PC-9 (cell line): ENCODE measurements around the gene SLIT1. TPM values are rescaled to one million over a fixed set of nuclear protein-coding genes. Genes with fewer than 3 reads are reported as not detected.

Experiments used
- BruUV-seq: library from RNA; stranded (reverse); fragments of 400-500 nt; replicated peaks from 2 replicates; lab custom pipeline; 2021; lab: Mats Ljungman, UMichigan
- CTCF ChIA-PET: fragments of 300-600 bp; sonication (Branson Sonifier 250); formaldehyde crosslinking; loops from one replicate; lab custom pipeline; 2022; ENCODE audit warnings: antibody characterized with exemption; lab: Charles Lee
- POLR2A ChIA-PET: fragments of 300-600 bp; sonication (Branson Sonifier 250); formaldehyde crosslinking; loops from one replicate; lab custom pipeline; 2022; ENCODE audit warnings: antibody characterized with exemption; ENCODE audit not compliant: unreplicated experiment; lab: Charles Lee
- DNase-seq, 2 experiments: peaks; one replicate each; pipeline versions ENCODE4 v3.0.0 to v3.0.0-alpha.2; 2015 to 2022; ENCODE audit warnings: mixed read lengths in 1 of 2
- H2AFZ ChIP-seq: fragments of 200-600 bp; sonication (generic); 2 replicates; pipeline ENCODE4 v1.8.1; 2017; ENCODE audit warnings: antibody characterized with exemption
- H3F3A ChIP-seq: fragments of 200-600 bp; sonication (generic); 2 replicates; pipeline ENCODE4 v1.8.1; 2017; ENCODE audit warnings: antibody characterized with exemption, mild to moderate bottlenecking, low read depth; ENCODE audit not compliant: insufficient read depth
- H3K27ac ChIP-seq: fragments of 200-600 bp; sonication (generic); 2 replicates; pipeline ENCODE4 v1.6.1; 2016; ENCODE audit warnings: mixed run types
- H3K27me3 ChIP-seq: fragments of 200-600 bp; sonication (generic); 2 replicates; pipeline ENCODE4 v1.6.1; 2016; ENCODE audit warnings: low read depth, mixed run types; ENCODE audit not compliant: insufficient read depth
- H3K36me3 ChIP-seq: fragments of 200-600 bp; sonication (generic); 2 replicates; pipeline ENCODE4 v1.6.1; 2016; ENCODE audit warnings: low read depth, mixed run types
- H3K4me1 ChIP-seq: fragments of 200-600 bp; sonication (generic); replicated peaks from 2 replicates; pipeline ENCODE4 v1.6.1; 2016; ENCODE audit warnings: mixed run types; ENCODE audit not compliant: insufficient read depth
- H3K4me2 ChIP-seq: fragments of 200-600 bp; sonication (generic); 2 replicates; pipeline ENCODE4 v1.6.1; 2017; ENCODE audit warnings: mixed run types
- H3K4me3 ChIP-seq: fragments of 200-600 bp; sonication (generic); 2 replicates; pipeline ENCODE4 v1.6.1; 2016; ENCODE audit warnings: mixed run types
- H3K79me2 ChIP-seq: fragments of 200-600 bp; sonication (generic); 2 replicates; pipeline ENCODE4 v1.6.1; 2017; ENCODE audit warnings: low read depth, mixed run types
- H3K9me2 ChIP-seq: fragments of 200-600 bp; sonication (generic); 2 replicates; pipeline ENCODE4 v1.8.1; 2017; ENCODE audit warnings: mild to moderate bottlenecking; ENCODE audit not compliant: insufficient read depth
- H3K9me3 ChIP-seq: fragments of 200-600 bp; sonication (generic); 2 replicates; pipeline ENCODE4 v1.8.1; 2016; ENCODE audit warnings: low read depth; ENCODE audit not compliant: insufficient read depth
- H4K20me1 ChIP-seq: fragments of 200-600 bp; sonication (generic); 2 replicates; pipeline ENCODE4 v1.8.1; 2017; ENCODE audit not compliant: insufficient read depth
- EZH2 ChIP-seq: fragments of 200-600 bp; sonication (generic); IDR thresholded peaks from 2 replicates; pipeline ENCODE4 v1.8.0; 2017; ENCODE audit warnings: antibody characterized with exemption, low read depth
- intact Hi-C: fragments of 100-400 bp; cut with micrococcal nuclease; formaldehyde crosslinking; loops from one replicate; pipeline ENCODE4 v1.10.0; 2022; ENCODE audit not compliant: unreplicated experiment
- total RNA-seq: library from RNA; stranded (reverse); gene quantifications from 2 replicates; pipeline ENCODE4 v1.2.3, GENCODE V29; 2021
- TF ChIP-seq, protein P1 (sequence below): fragments of 200-600 bp; sonication (generic); conservative IDR thresholded peaks from 2 replicates; pipeline ENCODE4 v1.6.1; 2017; ENCODE audit warnings: mixed run types, antibody characterized with exemption, mild to moderate bottlenecking, moderate library complexity

SLIT1 gene
- total RNA-seq, 1 experiment from 2014 or later = not detected

DNA sequence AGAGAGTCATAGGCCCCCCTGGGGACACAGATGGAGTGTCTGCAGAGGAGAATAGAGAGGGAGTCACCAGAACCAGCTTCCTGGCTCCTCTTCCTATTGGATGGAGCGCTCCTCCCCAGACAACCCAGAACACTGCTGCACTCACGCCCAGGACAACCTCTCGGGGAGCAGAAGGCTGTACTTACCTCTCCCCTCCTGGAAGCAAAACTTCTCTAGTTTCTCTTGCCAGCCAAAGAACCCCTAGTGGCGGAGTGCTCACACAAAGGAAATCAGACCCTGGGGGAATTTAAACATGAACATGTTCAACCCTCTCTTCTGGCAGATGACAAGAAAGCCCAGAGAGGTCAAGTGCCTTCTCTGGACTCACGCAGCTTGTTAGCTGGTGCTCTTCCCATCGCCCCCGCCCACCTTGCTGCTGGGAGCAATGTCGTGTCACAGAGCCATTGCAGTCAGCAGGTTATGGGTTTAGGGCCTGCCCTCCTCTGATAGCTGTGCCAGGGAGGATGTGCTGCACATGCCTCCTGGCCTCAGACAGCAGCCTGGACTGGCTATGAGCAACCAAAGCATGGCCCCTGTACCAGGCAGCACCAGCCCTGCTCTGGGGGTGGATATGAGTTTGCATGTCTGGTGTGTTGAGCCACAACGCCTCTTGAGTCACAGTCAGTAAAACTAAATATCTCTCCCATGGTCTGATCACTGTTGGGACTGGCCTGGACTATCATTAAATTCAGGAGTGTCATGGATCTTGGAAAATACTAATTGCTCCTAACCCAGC, 84.4 kb downstream of the SLIT1 start:
- Histone ChIP-seq H3K36me3 (no peaks in the 10 kb centered on the region), H3K9me3 (no peaks in the 10 kb centered on the region), H2AFZ (no peak overlapping the region), H3K27me3 (peaks cover 80% of the 10 kb centered on the region), H3F3A (no peaks in the 10 kb centered on the region), H3K4me1 (no peaks in the 10 kb centered on the region), H3K4me3 (no peak overlapping the region), H3K27ac (no peak overlapping the region), H3K4me2 (no peak overlapping the region), H3K9me2 (no peaks in the 10 kb centered on the region), H3K79me2 (no peaks in the 10 kb centered on the region), H4K20me1 (no peaks in the 10 kb centered on the region)
- intact Hi-C loops = no loop called here
- DNase-seq = no peak
- no TSS peak for BruUV-seq
- ChIA-PET CTCF (no interaction called here), POLR2A (no interaction called here)
- TF ChIP-seq EZH2 = no peak
- TF ChIP-seq, protein P1, sequence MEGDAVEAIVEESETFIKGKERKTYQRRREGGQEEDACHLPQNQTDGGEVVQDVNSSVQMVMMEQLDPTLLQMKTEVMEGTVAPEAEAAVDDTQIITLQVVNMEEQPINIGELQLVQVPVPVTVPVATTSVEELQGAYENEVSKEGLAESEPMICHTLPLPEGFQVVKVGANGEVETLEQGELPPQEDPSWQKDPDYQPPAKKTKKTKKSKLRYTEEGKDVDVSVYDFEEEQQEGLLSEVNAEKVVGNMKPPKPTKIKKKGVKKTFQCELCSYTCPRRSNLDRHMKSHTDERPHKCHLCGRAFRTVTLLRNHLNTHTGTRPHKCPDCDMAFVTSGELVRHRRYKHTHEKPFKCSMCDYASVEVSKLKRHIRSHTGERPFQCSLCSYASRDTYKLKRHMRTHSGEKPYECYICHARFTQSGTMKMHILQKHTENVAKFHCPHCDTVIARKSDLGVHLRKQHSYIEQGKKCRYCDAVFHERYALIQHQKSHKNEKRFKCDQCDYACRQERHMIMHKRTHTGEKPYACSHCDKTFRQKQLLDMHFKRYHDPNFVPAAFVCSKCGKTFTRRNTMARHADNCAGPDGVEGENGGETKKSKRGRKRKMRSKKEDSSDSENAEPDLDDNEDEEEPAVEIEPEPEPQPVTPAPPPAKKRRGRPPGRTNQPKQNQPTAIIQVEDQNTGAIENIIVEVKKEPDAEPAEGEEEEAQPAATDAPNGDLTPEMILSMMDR = no peak

DNA sequence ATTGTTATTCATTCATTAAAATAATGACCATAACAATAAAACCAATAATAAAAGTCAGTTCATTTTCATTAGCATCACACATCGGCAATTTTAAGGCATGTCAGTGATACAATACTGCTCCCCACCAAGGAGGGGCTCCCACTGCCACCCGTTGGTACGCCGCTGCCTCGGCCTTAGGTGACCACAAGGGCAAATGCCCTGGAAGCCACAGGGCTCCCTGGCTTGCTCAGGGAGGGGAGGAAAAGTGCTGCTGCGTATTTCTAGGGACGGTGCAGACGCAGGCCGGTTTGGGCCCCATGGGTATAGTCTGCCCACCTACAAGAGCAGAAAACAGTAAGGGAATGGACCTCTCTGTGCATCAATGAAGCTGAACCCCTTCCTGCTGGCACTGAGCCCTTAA, 85.1 kb downstream of the SLIT1 start:
- no peak for TF ChIP-seq EZH2
- TF ChIP-seq, protein P1 = no peak
- no peaks in the 10 kb centered on the region for H3K4me1 ChIP-seq
- no peak overlapping the region for H2AFZ ChIP-seq
- H3K36me3 ChIP-seq = no peaks in the 10 kb centered on the region
- H3K4me2 ChIP-seq = no peak overlapping the region
- DNase-seq = no peak
- H3K9me2 ChIP-seq = no peaks in the 10 kb centered on the region
- POLR2A ChIA-PET = no interaction called here
- peaks cover 82% of the 10 kb centered on the region for H3K27me3 ChIP-seq
- no peaks in the 10 kb centered on the region for H3K9me3 ChIP-seq
- no peaks in the 10 kb centered on the region for H4K20me1 ChIP-seq
- CTCF ChIA-PET = no interaction called here
- H3K79me2 ChIP-seq = no peaks in the 10 kb centered on the region
- H3K4me3 ChIP-seq = no peak overlapping the region
- BruUV-seq = no TSS peak
- no peaks in the 10 kb centered on the region for H3F3A ChIP-seq
- no peak overlapping the region for H3K27ac ChIP-seq
- intact Hi-C loops = no loop called here

GRCh38 chr10:97099868-97100267, 85.9 kb downstream of the SLIT1 start:
- Histone ChIP-seq H3K4me3 (no peak overlapping the region), H3K4me2 (no peak overlapping the region), H3K9me3 (no peaks in the 10 kb centered on the region), H3K4me1 (no peaks in the 10 kb centered on the region), H3F3A (no peaks in the 10 kb centered on the region), H3K79me2 (no peaks in the 10 kb centered on the region), H4K20me1 (no peaks in the 10 kb centered on the region), H3K36me3 (no peaks in the 10 kb centered on the region), H3K9me2 (no peaks in the 10 kb centered on the region), H3K27me3 (peaks cover 87% of the 10 kb centered on the region), H2AFZ (no peak overlapping the region), H3K27ac (no peak overlapping the region)
- CTCF ChIA-PET = no interaction called here
- BruUV-seq = no TSS peak
- TF ChIP-seq EZH2 = no peak
- TF ChIP-seq, protein P1 = no peak
- no peak for DNase-seq
- POLR2A ChIA-PET = no interaction called here
- intact Hi-C loops = no loop called here
